ENCODE data around the gene GUCA2A. TPM values are rescaled to one million over a fixed set of nuclear protein-coding genes. Genes with fewer than 3 reads are reported as not detected.

GUCA2A gene
- total RNA-seq, 1 experiment from 2014 or later = not detected

DNA sequence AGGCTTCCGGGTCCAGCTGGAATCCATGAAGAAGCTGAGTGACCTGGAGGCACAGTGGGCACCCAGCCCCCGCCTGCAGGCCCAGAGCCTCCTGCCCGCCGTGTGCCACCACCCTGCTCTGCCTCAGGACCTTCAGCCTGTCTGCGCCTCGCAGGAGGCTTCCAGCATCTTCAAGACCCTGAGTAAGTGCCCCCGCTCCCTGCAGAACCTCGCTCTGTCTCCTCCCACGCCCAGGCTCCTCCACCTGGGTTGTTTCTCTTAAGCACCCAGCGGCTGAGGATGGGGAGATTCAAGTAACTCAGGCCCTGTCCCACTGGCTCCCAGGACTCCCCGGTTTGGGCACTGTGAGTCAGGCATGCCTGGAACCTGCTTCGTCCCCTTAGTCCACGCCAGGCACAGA, 9.9 kb downstream of the GUCA2A start:
- H3K9me3 ChIP-seq (ENCODE audit: control insufficient read depth, low read depth, low read length) = no peaks in the 10 kb centered on the region

More for the DNA sequence above, 9.9 kb downstream of the GUCA2A start:
- Histone ChIP-seq H3K27ac (ENCODE audit: insufficient read length, low read depth, low read length) (no peak overlapping the region), H4K91ac (ENCODE audit: insufficient read length, low read depth, low read length) (no peak overlapping the region), H4K8ac (replicated peaks; ENCODE audit: insufficient read length, low read depth, low read length) (no peak overlapping the region), H2BK12ac (ENCODE audit: insufficient read length, low read depth, low read length) (no peak overlapping the region), H3K9ac (ENCODE audit: extremely low read depth, insufficient read length, low read length) (no peak overlapping the region), H3K4ac (ENCODE audit: low read depth, low read length) (no peak overlapping the region), H2BK120ac (ENCODE audit: low read depth, low read length, poor library complexity, severe bottlenecking) (no peak overlapping the region), H2AK5ac (ENCODE audit: insufficient read length, low read length) (no peak overlapping the region), H3K14ac (ENCODE audit: insufficient read depth, low read length) (no peak overlapping the region; the same call in 1 of the 2 replicates), H2BK5ac (ENCODE audit: insufficient read length, low read length) (no peak overlapping the region), H3K23me2 (ENCODE audit: insufficient read length, low read depth, low read length, poor library complexity, severe bottlenecking) (no peaks in the 10 kb centered on the region), H3K23ac (ENCODE audit: insufficient read length, low read depth, low read length) (no peak overlapping the region), H3K79me2 (ENCODE audit: insufficient read depth, low read length) (no peaks in the 10 kb centered on the region), H4K20me1 (ENCODE audit: control insufficient read depth, insufficient read depth, insufficient read length) (no peaks in the 10 kb centered on the region), H3K4me1 (ENCODE audit: insufficient read depth, low read length) (no peaks in the 10 kb centered on the region), H3K4me2 (ENCODE audit: insufficient read depth, insufficient read length, low read length) (no peak overlapping the region), H2AFZ (ENCODE audit: low read length) (no peak overlapping the region), H4K5ac (ENCODE audit: insufficient read length, low read depth, low read length) (no peak overlapping the region), H2BK20ac (ENCODE audit: low read depth, low read length, poor library complexity, severe bottlenecking) (no peak overlapping the region), H2BK15ac (ENCODE audit: low read depth, low read length) (no peak overlapping the region), H3T11ph (ENCODE audit: low read length) (no peak overlapping the region), H3K27me3 (ENCODE audit: insufficient read depth, low read length) (no peaks in the 10 kb centered on the region), H3K18ac (ENCODE audit: insufficient read length, low read depth, low read length) (no peak overlapping the region), H3K79me1 (ENCODE audit: insufficient read depth, low read depth, low read length, poor library complexity, severe bottlenecking) (no peaks in the 10 kb centered on the region), H3K56ac (ENCODE audit: insufficient read length, low read depth, low read length) (no peak overlapping the region)
- TF ChIP-seq, protein P1, sequence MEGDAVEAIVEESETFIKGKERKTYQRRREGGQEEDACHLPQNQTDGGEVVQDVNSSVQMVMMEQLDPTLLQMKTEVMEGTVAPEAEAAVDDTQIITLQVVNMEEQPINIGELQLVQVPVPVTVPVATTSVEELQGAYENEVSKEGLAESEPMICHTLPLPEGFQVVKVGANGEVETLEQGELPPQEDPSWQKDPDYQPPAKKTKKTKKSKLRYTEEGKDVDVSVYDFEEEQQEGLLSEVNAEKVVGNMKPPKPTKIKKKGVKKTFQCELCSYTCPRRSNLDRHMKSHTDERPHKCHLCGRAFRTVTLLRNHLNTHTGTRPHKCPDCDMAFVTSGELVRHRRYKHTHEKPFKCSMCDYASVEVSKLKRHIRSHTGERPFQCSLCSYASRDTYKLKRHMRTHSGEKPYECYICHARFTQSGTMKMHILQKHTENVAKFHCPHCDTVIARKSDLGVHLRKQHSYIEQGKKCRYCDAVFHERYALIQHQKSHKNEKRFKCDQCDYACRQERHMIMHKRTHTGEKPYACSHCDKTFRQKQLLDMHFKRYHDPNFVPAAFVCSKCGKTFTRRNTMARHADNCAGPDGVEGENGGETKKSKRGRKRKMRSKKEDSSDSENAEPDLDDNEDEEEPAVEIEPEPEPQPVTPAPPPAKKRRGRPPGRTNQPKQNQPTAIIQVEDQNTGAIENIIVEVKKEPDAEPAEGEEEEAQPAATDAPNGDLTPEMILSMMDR (conservative IDR thresholded peaks at IDR 0.05) = no peak
- DNase-seq = no peak
- H3K27me3 Mint-ChIP-seq (ENCODE audit: low read depth) = peaks cover 12% of the 10 kb centered on the region
- H3K9me3 Mint-ChIP-seq = no peaks in the 10 kb centered on the region
- no peaks in the 10 kb centered on the region; a peak in 1 of 7 replicates for H3K36me3 Mint-ChIP-seq (ENCODE audit: insufficient read depth in 1 of 3, low read depth in 3 of 3)
- WGBS (ENCODE audit: extremely low coverage, insufficient read length, low lambda C conversion rate) = no CpG with 5 or more reads among the region's 13 CpGs
- no peak overlapping the region for H3K4me3 Mint-ChIP-seq
- no peaks in the 10 kb centered on the region for H3K4me1 Mint-ChIP-seq
- H3K27ac Mint-ChIP-seq = no peak overlapping the region; a peak in 1 of 7 replicates

Data from H9 (cell line).